ENCODE measurements around the gene DCLK1.

Gene DCLK1

GRCh38 chr13:35926859-35927530, 204.2 kb downstream of the DCLK1 start:
- Histone ChIP-seq H3K27me3 (replicated peaks; ENCODE audit: control insufficient read depth, insufficient read depth, low read length) (no peaks in the 10 kb centered on the region), H3K36me3 (ENCODE audit: control insufficient read depth, insufficient read depth, low read length) (no peaks in the 10 kb centered on the region), H3K4me3 (replicated peaks; ENCODE audit: low read depth, low read length) (no peak overlapping the region)
- DNase-seq (ENCODE audit: extremely low read depth, insufficient read length) = no peak
- no peak for TF ChIP-seq CTCF (IDR thresholded peaks at IDR 0.05; ENCODE audit: insufficient read depth, low read length, poor library complexity, severe bottlenecking)

- no peak for TF ChIP-seq CTCF (IDR thresholded peaks at IDR 0.05; ENCODE audit: insufficient read depth, low read length, poor library complexity, severe bottlenecking)
- Histone ChIP-seq H3K4me3 (replicated peaks; ENCODE audit: low read depth, low read length) (no peak overlapping the region), H3K36me3 (ENCODE audit: control insufficient read depth, insufficient read depth, low read length) (no peaks in the 10 kb centered on the region), H3K27me3 (replicated peaks; ENCODE audit: control insufficient read depth, insufficient read depth, low read length) (no peaks in the 10 kb centered on the region)
- no peak for DNase-seq (ENCODE audit: extremely low read depth, insufficient read length)
Measured at GRCh38 chr13:35925669-35926068, 205.5 kb downstream of the DCLK1 start.

GRCh38 chr13:35923347-35923746, 207.8 kb downstream of the DCLK1 start:
- H3K4me3 ChIP-seq (replicated peaks; ENCODE audit: low read depth, low read length) = no peak overlapping the region
- no peaks in the 10 kb centered on the region for H3K36me3 ChIP-seq (ENCODE audit: control insufficient read depth, insufficient read depth, low read length)
- no peaks in the 10 kb centered on the region for H3K27me3 ChIP-seq (replicated peaks; ENCODE audit: control insufficient read depth, insufficient read depth, low read length)
- DNase-seq (ENCODE audit: extremely low read depth, insufficient read length) = no peak
- no peak for TF ChIP-seq CTCF (IDR thresholded peaks at IDR 0.05; ENCODE audit: insufficient read depth, low read length, poor library complexity, severe bottlenecking)

- no peak overlapping the region for H3K4me3 ChIP-seq (replicated peaks; ENCODE audit: low read depth, low read length)
- no peaks in the 10 kb centered on the region for H3K27me3 ChIP-seq (replicated peaks; ENCODE audit: control insufficient read depth, insufficient read depth, low read length)
- no peaks in the 10 kb centered on the region for H3K36me3 ChIP-seq (ENCODE audit: control insufficient read depth, insufficient read depth, low read length)
- no peak for DNase-seq (ENCODE audit: extremely low read depth, insufficient read length)
- TF ChIP-seq CTCF (IDR thresholded peaks at IDR 0.05; ENCODE audit: insufficient read depth, low read length, poor library complexity, severe bottlenecking) = no peak
Measured at GRCh38 chr13:35920816-35921215, 210.4 kb downstream of the DCLK1 start.

- Histone ChIP-seq H3K4me3 (replicated peaks; ENCODE audit: low read depth, low read length) (no peak overlapping the region), H3K36me3 (ENCODE audit: control insufficient read depth, insufficient read depth, low read length) (no peaks in the 10 kb centered on the region), H3K27me3 (replicated peaks; ENCODE audit: control insufficient read depth, insufficient read depth, low read length) (no peaks in the 10 kb centered on the region)
- no peak for TF ChIP-seq CTCF (IDR thresholded peaks at IDR 0.05; ENCODE audit: insufficient read depth, low read length, poor library complexity, severe bottlenecking)
- no peak for DNase-seq (ENCODE audit: extremely low read depth, insufficient read length)
Measured at GRCh38 chr13:35917942-35918645, 213.1 kb downstream of the DCLK1 start.

Data from GM06990 (cell line).